ENCODE data around the gene LRRC14B. TPM values are rescaled to one million over a fixed set of nuclear protein-coding genes. Genes with fewer than 3 reads are reported as not detected.

LRRC14B gene
- total and polyA plus RNA-seq, 2 donors (not counting 1 experiment from before 2014, with no cell fraction given): not detected

- Histone ChIP-seq H3K27me3 (ENCODE audit: control insufficient read depth, insufficient read depth, low read length) (peaks cover 4% of the 10 kb centered on the region), H3K79me2 (ENCODE audit: control insufficient read depth, insufficient read depth, low read length) (no peaks in the 10 kb centered on the region), H3K36me3 (ENCODE audit: control insufficient read depth, insufficient read depth, low read length) (no peaks in the 10 kb centered on the region), H3K4me2 (ENCODE audit: extremely low read depth, insufficient read depth, low read length) (no peak overlapping the region), H4K20me1 (ENCODE audit: control insufficient read depth, extremely low read depth, insufficient read depth, low read length) (no peaks in the 10 kb centered on the region), H3K9me3 (ENCODE audit: control insufficient read depth, insufficient read depth, low read depth, low read length) (no peaks in the 10 kb centered on the region), H3K27ac (ENCODE audit: insufficient read depth, low read length) (no peak overlapping the region), H2AFZ (ENCODE audit: low read length) (no peak overlapping the region), H3K4me3 (replicated peaks in 1 of 4; ENCODE audit: control extremely low read depth in 1 of 4, insufficient read depth in 1 of 4, low read depth in 3 of 4, low read length in 4 of 4) (no peak overlapping the region), H3K9ac (ENCODE audit: insufficient read depth, low read length) (no peak overlapping the region), H3K4me1 (ENCODE audit: control insufficient read depth, extremely low read depth, insufficient read depth, low read length) (peaks cover 3% of the 10 kb centered on the region)
- TF ChIP-seq EZH2 (IDR thresholded peaks at IDR 0.05; ENCODE audit: low read length, missing control alignments): no peak
- TF ChIP-seq, protein P1, sequence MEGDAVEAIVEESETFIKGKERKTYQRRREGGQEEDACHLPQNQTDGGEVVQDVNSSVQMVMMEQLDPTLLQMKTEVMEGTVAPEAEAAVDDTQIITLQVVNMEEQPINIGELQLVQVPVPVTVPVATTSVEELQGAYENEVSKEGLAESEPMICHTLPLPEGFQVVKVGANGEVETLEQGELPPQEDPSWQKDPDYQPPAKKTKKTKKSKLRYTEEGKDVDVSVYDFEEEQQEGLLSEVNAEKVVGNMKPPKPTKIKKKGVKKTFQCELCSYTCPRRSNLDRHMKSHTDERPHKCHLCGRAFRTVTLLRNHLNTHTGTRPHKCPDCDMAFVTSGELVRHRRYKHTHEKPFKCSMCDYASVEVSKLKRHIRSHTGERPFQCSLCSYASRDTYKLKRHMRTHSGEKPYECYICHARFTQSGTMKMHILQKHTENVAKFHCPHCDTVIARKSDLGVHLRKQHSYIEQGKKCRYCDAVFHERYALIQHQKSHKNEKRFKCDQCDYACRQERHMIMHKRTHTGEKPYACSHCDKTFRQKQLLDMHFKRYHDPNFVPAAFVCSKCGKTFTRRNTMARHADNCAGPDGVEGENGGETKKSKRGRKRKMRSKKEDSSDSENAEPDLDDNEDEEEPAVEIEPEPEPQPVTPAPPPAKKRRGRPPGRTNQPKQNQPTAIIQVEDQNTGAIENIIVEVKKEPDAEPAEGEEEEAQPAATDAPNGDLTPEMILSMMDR (conservative IDR thresholded peaks at IDR 0.05 in 1 of 2, IDR thresholded peaks at IDR 0.05 in 1 of 2; ENCODE audit: low read depth in 1 of 2, low read length in 2 of 2): no peak
- no peak for DNase-seq (ENCODE audit: low read depth in 2 of 2)
Observed at GRCh38 chr5:190366-191035, 794 bp upstream of the LRRC14B start.

DNA sequence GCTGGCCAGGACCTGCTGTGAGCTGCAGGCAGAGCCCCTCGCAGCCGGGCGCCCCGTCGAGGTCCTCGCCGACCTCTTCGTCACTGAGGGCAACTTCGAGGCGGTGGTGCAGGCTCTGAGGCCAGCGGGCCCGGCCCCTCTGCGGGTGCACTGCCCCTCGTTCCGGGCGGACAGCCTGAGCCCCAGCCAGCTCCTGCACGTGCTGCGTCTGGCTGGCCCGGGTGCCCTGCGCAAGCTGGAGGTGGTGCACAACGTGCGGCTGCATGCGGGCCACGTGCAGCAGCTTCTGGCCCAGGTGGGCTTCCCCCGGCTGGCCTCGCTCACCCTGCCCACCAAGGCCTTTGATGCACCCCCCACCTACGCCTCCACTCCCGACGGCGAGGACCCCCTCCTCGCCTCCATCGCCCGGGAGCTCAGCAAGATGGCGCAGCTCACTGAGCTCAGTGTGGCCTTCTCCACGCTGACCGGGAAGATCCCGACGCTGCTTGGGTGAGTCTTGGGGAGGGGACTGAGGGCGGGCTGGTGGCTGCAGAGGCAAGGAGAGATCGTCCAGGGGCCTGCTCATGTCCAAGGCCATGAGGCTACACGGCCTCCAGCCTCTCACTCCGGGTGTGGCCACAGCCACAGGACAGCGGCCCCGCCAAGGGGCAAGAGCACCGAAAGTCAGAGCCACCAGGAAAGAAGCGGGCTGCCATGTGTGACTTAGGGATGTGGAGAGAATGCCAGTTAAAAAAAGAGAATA, 825 bp downstream of the LRRC14B start:
- Histone ChIP-seq H4K20me1 (ENCODE audit: control insufficient read depth, extremely low read depth, insufficient read depth, low read length) (no peaks in the 10 kb centered on the region), H3K4me3 (replicated peaks in 1 of 4; ENCODE audit: control extremely low read depth in 1 of 4, insufficient read depth in 1 of 4, low read depth in 3 of 4, low read length in 4 of 4) (no peak overlapping the region), H3K4me2 (ENCODE audit: extremely low read depth, insufficient read depth, low read length) (no peak overlapping the region), H3K79me2 (ENCODE audit: control insufficient read depth, insufficient read depth, low read length) (no peaks in the 10 kb centered on the region), H3K9me3 (ENCODE audit: control insufficient read depth, insufficient read depth, low read depth, low read length) (no peaks in the 10 kb centered on the region), H3K27ac (ENCODE audit: insufficient read depth, low read length) (no peak overlapping the region), H3K36me3 (ENCODE audit: control insufficient read depth, insufficient read depth, low read length) (no peaks in the 10 kb centered on the region), H3K27me3 (ENCODE audit: control insufficient read depth, insufficient read depth, low read length) (peaks cover 4% of the 10 kb centered on the region), H3K4me1 (ENCODE audit: control insufficient read depth, extremely low read depth, insufficient read depth, low read length) (peaks cover 3% of the 10 kb centered on the region), H3K9ac (ENCODE audit: insufficient read depth, low read length) (no peak overlapping the region), H2AFZ (ENCODE audit: low read length) (no peak overlapping the region)
- no peak for TF ChIP-seq EZH2 (IDR thresholded peaks at IDR 0.05; ENCODE audit: low read length, missing control alignments)
- TF ChIP-seq, protein P1 (conservative IDR thresholded peaks at IDR 0.05 in 1 of 2, IDR thresholded peaks at IDR 0.05 in 1 of 2; ENCODE audit: low read depth in 1 of 2, low read length in 2 of 2): no peak
- DNase-seq (ENCODE audit: low read depth in 2 of 2): no peak

GRCh38 chr5:192691-192969, 1.3 kb downstream of the LRRC14B start:
- no peak for DNase-seq (ENCODE audit: low read depth in 2 of 2)

More at GRCh38 chr5:192691-192969, 1.3 kb downstream of the LRRC14B start:
- H4K20me1 ChIP-seq (ENCODE audit: control insufficient read depth, extremely low read depth, insufficient read depth, low read length): no peaks in the 10 kb centered on the region
- TF ChIP-seq EZH2 (IDR thresholded peaks at IDR 0.05; ENCODE audit: low read length, missing control alignments): no peak
- TF ChIP-seq, protein P1 (conservative IDR thresholded peaks at IDR 0.05 in 1 of 2, IDR thresholded peaks at IDR 0.05 in 1 of 2; ENCODE audit: low read depth in 1 of 2, low read length in 2 of 2): no peak
- no peaks in the 10 kb centered on the region for H3K9me3 ChIP-seq (ENCODE audit: control insufficient read depth, insufficient read depth, low read depth, low read length)
- H3K79me2 ChIP-seq (ENCODE audit: control insufficient read depth, insufficient read depth, low read length): no peaks in the 10 kb centered on the region
- no peak overlapping the region for H3K4me3 ChIP-seq (replicated peaks in 1 of 4; ENCODE audit: control extremely low read depth in 1 of 4, insufficient read depth in 1 of 4, low read depth in 3 of 4, low read length in 4 of 4)
- H3K9ac ChIP-seq (ENCODE audit: insufficient read depth, low read length): no peak overlapping the region
- H2AFZ ChIP-seq (ENCODE audit: low read length): no peak overlapping the region
- peaks cover 3% of the 10 kb centered on the region for H3K4me1 ChIP-seq (ENCODE audit: control insufficient read depth, extremely low read depth, insufficient read depth, low read length)
- H3K27me3 ChIP-seq (ENCODE audit: control insufficient read depth, insufficient read depth, low read length): peaks cover 4% of the 10 kb centered on the region
- no peak overlapping the region for H3K4me2 ChIP-seq (ENCODE audit: extremely low read depth, insufficient read depth, low read length)
- no peaks in the 10 kb centered on the region for H3K36me3 ChIP-seq (ENCODE audit: control insufficient read depth, insufficient read depth, low read length)
- H3K27ac ChIP-seq (ENCODE audit: insufficient read depth, low read length): no peak overlapping the region
